ENCODE results near the gene PICALM. TPM values are rescaled to one million over a fixed set of nuclear protein-coding genes. Genes with fewer than 3 reads are reported as not detected.

The PICALM gene
- total and polyA plus RNA-seq, 2 of the 8 experiments (the other 6 are each of a cell fraction or from before 2014, with no cell fraction given): 69.4 to 71.3 TPM

DNA sequence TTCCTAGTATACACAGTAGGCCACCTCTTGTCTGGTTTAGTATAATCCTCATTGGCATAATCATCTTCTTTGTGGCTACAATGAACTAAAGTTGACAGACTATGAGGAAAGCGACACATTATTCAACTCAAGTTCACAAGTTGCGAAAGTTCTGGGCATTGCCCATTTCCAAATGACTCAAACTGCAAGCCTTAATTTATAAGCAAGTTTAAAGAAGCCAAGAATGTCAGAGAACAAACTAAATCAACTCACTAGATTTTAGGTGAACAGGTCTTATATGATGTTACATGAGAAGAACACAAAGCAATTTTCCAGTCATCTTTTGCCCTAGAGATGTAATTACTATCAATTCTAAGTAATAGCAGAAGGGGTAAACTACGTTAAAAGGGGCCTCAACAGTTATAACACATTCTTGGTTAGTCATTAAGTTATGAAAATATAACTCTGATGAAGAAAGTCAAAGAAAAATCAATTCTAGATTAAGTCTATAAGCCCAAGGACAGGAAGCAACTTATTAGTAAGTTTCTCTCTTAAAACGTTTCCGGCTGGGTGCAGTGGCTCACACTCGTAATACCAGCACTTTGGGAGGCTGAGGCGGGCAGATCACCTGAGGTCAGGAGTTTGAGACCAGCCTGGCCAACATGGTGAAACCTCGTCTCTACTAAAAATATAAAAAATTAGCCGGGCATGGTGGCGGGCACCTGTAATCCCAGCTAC lies 21.5 kb downstream of the PICALM start:
- H2AK5ac ChIP-seq (ENCODE audit: low read depth, low read length): no peak overlapping the region
- TF ChIP-seq RBBP5 (IDR thresholded peaks at IDR 0.05; ENCODE audit: borderline replicate concordance, low read depth, low read length) (no peak), JUN (IDR thresholded peaks at IDR 0.05; ENCODE audit: low read depth, low read length) (no peak), TCF12 (IDR thresholded peaks at IDR 0.05; ENCODE audit: low read depth, low read length) (no peak), SRF (IDR thresholded peaks at IDR 0.05; ENCODE audit: low read depth, low read length) (no peak), HDAC2 (IDR thresholded peaks at IDR 0.05; ENCODE audit: borderline replicate concordance in 1 of 2, low read depth in 2 of 2, low read length in 2 of 2) (no peak), CBX8 (IDR thresholded peaks at IDR 0.05; ENCODE audit: borderline replicate concordance, low read depth, low read length) (no peak), SIX5 (IDR thresholded peaks at IDR 0.05; ENCODE audit: low read depth, low read length) (no peak), NRF1 (IDR thresholded peaks at IDR 0.05; ENCODE audit: low read depth, low read length) (no peak)
- TF ChIP-seq, protein P1, sequence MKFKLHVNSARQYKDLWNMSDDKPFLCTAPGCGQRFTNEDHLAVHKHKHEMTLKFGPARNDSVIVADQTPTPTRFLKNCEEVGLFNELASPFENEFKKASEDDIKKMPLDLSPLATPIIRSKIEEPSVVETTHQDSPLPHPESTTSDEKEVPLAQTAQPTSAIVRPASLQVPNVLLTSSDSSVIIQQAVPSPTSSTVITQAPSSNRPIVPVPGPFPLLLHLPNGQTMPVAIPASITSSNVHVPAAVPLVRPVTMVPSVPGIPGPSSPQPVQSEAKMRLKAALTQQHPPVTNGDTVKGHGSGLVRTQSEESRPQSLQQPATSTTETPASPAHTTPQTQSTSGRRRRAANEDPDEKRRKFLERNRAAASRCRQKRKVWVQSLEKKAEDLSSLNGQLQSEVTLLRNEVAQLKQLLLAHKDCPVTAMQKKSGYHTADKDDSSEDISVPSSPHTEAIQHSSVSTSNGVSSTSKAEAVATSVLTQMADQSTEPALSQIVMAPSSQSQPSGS (IDR thresholded peaks at IDR 0.05; ENCODE audit: low read length): no peak
- H4K8ac ChIP-seq (ENCODE audit: extremely low read depth, insufficient read depth, low read length): no peak overlapping the region
- peaks cover 0 to 4% (median 0%) of the 10 kb centered on the region in 4 experiments; a peak in 1 of 7 replicates for H3K4me1 ChIP-seq (replicated peaks in 1 of 4; ENCODE audit: control insufficient read depth in 3 of 4, insufficient read depth in 4 of 4, low read length in 3 of 4)
- no peaks in the 10 kb centered on the region; the same call in 1 of the 2 replicates for H3K23me2 ChIP-seq (ENCODE audit: low read depth, low read length)
- FAIRE-seq (no peak), DNase-seq (ENCODE audit: low read depth in 1 of 2, low spot score in 2 of 2) (no peak)
- no peak overlapping the region for H4K91ac ChIP-seq (replicated peaks; ENCODE audit: insufficient read length, low read length)
- H2BK5ac ChIP-seq (ENCODE audit: low read depth, low read length): no peak overlapping the region
- H4K20me1 ChIP-seq (replicated peaks in 1 of 2; ENCODE audit: control insufficient read depth in 1 of 2, insufficient read depth in 2 of 2, low read length in 2 of 2): peaks cover 5 to 6% of the 10 kb centered on the region in 2 experiments
- peaks cover 4 to 98% of the 10 kb centered on the region in 2 experiments; a peak in 3 of 4 replicates for H3K79me2 ChIP-seq (ENCODE audit: control insufficient read depth in 1 of 2, insufficient read depth in 2 of 2, low read length in 2 of 2)
- H3K4ac ChIP-seq (replicated peaks; ENCODE audit: insufficient read length, low read depth, low read length): no peak overlapping the region
- H3K9ac ChIP-seq (replicated peaks in 1 of 4; ENCODE audit: extremely low read depth in 1 of 4, low read depth in 3 of 4, low read length in 3 of 4): no peak overlapping the region
- ChIA-PET CTCF (ENCODE audit: partially characterized antibody) (interaction anchor here (0.9 kb wide), 1 partner anchor 170 kb away, joined by 3 read pairs; no protein-coding TSS in a partner anchor), POLR2A (ENCODE audit: partially characterized antibody) (no interaction called here)
- H3K23ac ChIP-seq (ENCODE audit: insufficient read length): no peak overlapping the region
- H3K79me1 ChIP-seq (ENCODE audit: low read depth, low read length): no peaks in the 10 kb centered on the region
- no peaks in the 10 kb centered on the region for H3K9me3 ChIP-seq (ENCODE audit: insufficient read depth in 2 of 2, low read depth in 1 of 2, low read length in 1 of 2)
- H3K14ac ChIP-seq (ENCODE audit: insufficient read length): no peak overlapping the region
- 91% methylated on average over 10 of the region's 10 CpGs; no CpG with 5 or more reads in 1 of the 2 experiments for WGBS, 2 experiments (ENCODE audit: extremely low coverage in 1 of 2, insufficient coverage in 1 of 2, insufficient read length in 1 of 2, insufficient replicate concordance in 2 of 2, low coverage in 1 of 2, low lambda C conversion rate in 2 of 2, missing lambda C conversion rate in 1 of 2)
- no peak overlapping the region for H3K18ac ChIP-seq (ENCODE audit: extremely low read depth, low read length)
- H2BK12ac ChIP-seq (ENCODE audit: low read depth, low read length): no peak overlapping the region
- no peak overlapping the region for H3K56ac ChIP-seq (replicated peaks; ENCODE audit: insufficient read length, low read depth, low read length)
- no peak overlapping the region for H3K4me2 ChIP-seq (ENCODE audit: insufficient read depth in 1 of 2, low read depth in 2 of 2, low read length in 2 of 2)
- H4K5ac ChIP-seq (ENCODE audit: insufficient read length, low read depth, low read length): no peak overlapping the region
- no peak overlapping the region for H2BK20ac ChIP-seq (ENCODE audit: low read length)
- H3K27me3 ChIP-seq (replicated peaks in 1 of 4; ENCODE audit: control insufficient read depth in 3 of 4, extremely low read depth in 1 of 4, insufficient read depth in 3 of 4, low read length in 3 of 4): no peaks in the 10 kb centered on the region
- no peaks in the 10 kb centered on the region for H3K36me3 ChIP-seq (ENCODE audit: control insufficient read depth in 2 of 4, insufficient read depth in 4 of 4, low read length in 3 of 4)
- H3K27ac ChIP-seq (ENCODE audit: low read depth, low read length): no peak overlapping the region
- no peak overlapping the region for H2BK120ac ChIP-seq (replicated peaks; ENCODE audit: low read depth, low read length)
- H2AFZ ChIP-seq (ENCODE audit: low read length): no peak overlapping the region
- H3K4me3 ChIP-seq (ENCODE audit: extremely low read depth in 1 of 4, insufficient read depth in 2 of 4, low read depth in 3 of 4, low read length in 4 of 4): no peak overlapping the region
- no peak overlapping the region for H2BK15ac ChIP-seq (ENCODE audit: low read length)

Measured in H1 (cell line).